HG02981 (cell line): ENCODE results near the gene PLRG1.

Experiments used
- ATAC-seq: cut with Tn5 transposase; IDR thresholded peaks from one replicate; pipeline ENCODE4 v1.9.1; 2021; ENCODE audit warnings: mild to moderate bottlenecking, moderate library complexity; ENCODE audit not compliant: unreplicated experiment

PLRG1 gene

DNA sequence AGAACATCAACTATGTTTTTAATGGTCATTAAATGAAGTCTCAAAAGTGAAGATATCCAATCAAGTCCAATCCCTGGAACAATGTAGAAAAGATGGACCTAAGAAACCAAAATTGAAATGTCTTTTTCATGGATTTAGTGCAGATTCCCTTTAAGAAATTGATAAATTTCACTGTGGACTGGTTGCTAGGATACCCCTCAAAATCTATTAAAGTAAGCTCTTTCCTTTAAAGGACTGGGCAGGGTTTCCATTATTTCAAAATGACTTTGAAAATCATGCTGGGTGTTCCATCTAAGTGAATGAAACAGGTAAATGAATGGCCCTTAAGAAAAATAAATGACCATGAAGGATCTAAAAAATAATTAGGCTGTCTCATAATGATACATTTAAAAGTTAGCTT lies 28.6 kb downstream of the PLRG1 start:
- no peak for ATAC-seq

DNA sequence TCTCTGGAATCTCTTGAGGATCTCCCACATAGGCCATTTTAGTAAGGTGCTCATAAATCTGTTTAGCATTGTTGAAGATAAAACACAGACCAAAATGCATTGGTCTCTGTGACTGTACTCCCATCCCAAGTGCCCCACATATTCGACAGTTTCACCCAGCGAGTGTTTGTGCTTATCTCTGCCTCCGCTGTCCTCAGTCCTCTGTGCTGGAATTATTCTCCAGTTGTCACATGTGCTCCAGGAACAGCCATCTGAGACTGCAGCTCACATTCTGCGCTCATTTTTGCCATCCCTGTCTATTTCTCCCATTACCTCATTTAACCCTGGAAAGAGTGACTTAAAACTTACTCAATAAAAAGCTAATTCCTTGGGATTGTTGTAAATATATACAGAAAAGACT lies 31.0 kb downstream of the PLRG1 start:
- no peak for ATAC-seq

DNA sequence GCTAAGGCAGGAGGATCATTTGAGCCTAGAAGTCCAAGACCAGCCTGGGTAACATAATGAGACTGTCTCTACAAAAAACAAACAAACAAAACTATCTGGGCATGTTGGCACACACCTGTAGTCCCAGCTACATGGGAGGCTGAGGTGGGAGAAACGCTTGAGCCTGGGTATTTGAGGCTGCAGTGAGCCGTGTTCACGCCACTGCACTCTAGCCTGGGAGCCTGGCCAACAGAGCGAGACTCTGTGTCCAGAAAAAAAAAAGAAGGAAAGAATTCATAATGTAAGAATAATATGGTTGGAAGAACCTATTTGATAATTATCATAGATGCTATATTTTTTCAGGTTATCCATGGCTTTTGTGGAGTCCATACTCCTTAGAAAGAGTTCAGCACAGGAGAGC lies 32.6 kb downstream of the PLRG1 start:
- no peak for ATAC-seq

DNA sequence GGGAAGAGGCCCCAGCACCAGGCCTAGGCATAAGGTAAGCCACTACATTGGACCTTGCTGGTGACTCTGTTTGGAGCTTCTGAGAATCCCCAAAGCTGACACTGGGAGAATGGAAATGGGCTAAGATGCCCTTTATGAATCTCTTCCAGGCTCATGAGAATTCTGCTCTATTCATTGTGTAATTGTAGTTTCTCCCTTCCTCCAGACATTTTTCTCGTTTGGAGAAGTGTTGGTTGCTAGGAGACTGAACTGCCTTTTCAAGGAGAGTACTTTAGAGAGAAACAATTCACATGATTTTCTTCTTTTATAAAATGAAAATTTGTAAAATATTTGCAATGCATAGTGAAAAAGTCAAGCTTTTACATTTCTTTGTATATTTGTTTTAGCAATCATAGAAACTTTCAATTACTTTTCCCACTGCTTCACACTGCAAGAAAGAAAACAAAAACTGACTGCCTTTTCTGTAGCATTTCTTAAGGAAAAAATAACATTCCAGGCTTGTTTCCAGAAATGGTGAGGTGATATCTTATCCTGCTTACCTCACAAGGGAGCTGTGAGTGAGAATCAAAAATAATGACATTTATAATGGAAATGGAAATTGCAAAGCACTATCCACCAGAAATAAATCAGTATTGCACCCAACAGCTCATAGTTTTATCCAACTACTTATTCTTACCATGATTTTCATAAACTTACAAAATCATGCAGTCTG lies 33.7 kb downstream of the PLRG1 start:
- no peak for ATAC-seq

DNA sequence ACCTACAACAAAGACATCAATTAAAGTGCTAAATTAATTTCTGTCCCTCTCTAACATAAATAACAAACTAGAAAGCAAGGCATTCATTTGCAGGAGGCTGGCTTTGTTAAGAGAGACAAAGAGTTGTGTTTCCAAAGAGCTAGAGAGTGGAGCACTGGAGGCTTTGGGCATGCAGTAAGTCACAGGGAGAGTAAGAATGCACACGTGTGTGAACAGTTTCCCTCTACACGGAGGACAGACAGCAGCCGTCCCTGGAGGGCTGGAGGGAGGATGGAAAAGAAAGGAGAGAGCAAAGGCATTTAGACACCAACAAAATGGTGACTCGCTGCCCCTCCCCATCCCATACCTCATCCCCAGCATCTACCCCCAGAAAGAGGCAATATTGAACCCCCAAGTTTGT lies 38.2 kb downstream of the PLRG1 start:
- no peak for ATAC-seq

DNA sequence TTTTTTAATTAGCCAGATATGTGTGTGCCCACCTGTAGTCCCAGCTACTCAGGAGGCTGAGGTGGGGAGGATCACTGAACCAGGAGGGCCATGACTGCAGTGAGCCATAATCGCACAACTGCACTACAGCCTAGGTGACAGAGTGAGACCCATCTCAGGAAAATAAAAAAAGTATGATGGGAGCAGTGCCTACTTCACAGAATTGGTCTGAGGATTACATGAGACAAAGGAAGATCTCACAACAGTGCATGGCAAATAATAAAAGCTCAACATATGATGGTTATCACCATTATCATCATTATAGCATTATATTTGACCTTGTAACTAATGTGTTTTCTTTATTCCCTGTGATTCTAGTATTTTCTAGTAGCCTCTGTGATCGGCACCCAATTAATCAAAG lies 38.7 kb downstream of the PLRG1 start:
- no peak for ATAC-seq

DNA sequence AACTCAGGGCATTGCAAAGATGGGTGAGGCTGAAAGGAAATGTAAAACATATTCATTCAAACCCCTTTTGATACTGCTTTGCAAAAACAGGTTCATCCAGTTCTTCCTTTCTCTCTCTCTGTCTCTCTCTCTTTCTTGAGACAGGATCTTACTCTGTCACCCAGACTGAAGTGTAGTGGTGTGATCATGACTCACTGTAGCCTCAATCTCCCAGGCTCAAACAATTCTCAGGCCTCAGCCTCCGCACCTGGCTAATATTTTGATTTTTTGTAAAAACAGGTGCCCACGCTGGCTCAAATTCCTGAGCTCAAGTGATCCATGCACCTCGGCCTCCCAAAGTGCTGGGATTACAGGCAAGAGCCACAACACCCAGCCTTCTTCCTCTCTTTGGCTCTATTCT lies 43.0 kb downstream of the PLRG1 start:
- no peak for ATAC-seq

DNA sequence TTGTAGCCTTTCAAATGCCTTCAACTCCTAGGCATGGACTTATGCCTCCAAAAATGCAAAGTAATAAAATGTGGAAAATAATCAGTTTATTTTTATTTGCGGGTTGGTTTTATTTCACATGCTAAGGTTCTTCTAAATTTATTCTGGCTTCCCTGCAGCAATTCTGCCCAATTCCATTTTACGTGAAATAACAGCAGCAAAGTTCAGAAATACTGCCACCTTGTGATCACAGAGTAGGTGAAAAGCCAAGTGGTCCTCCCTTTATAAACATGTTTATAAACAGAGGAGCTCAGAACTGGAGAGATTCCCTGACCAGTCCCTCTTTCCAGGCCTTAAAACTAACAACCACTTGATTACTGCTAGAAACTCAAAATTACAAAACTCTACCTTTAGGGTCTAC lies 43.9 kb downstream of the PLRG1 start:
- ATAC-seq = peak; percentile 58

DNA sequence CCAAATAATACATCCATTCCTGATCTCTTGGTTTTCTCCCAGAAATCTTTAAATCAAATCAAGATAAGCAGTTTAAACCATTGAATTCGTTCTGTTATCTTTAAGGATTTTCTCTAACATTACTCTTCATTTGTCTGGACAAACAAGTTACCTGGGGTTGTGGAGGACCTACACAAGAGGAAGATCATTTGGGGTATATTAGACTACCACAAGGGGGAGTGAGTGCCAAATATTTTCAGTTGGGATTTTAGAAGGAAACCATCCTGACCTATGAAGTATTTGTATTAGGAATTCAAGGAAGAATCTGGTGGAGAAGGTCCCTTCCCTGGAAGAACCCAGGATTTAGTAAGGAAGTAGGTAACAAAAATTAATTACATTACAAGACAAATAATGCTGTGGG lies 46.6 kb downstream of the PLRG1 start:
- ATAC-seq = no peak

DNA sequence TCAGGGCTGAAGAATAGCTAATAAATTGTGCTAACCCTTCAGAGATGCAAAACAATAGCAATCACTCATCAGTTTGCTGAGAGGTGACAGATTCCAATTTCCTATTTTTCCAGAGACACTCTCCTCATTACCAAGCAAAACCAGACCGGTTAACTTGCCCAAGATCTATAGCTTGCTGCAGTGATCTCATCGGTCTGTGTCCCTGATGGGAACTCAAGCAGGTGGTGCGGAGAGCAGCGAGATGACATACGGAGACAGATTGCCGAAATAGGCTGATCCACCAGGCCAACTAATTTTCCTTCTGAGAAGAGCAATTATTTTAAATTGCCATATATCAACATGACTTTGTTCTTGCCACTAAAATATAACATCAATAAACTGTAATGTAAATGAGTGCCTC lies 48.1 kb downstream of the PLRG1 start:
- ATAC-seq = no peak

DNA sequence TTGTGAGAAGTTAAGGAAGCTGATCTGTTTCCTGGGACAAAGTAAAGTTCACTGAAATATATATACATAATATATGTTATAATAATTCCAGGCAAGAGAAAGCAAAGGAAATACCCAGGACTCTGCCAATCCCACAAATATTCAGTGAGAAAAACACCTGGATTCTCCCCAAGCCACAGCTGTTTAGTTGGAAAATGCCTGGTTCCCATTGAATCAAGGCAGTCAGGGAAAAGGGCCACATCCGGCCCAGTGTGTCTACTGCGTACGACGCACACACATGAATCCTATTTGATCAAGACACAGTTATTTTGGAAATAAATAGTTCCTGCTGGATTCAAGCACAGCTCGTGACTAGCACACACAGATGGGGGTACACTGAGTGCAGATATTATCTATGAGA lies 52.3 kb downstream of the PLRG1 start:
- ATAC-seq = no peak

DNA sequence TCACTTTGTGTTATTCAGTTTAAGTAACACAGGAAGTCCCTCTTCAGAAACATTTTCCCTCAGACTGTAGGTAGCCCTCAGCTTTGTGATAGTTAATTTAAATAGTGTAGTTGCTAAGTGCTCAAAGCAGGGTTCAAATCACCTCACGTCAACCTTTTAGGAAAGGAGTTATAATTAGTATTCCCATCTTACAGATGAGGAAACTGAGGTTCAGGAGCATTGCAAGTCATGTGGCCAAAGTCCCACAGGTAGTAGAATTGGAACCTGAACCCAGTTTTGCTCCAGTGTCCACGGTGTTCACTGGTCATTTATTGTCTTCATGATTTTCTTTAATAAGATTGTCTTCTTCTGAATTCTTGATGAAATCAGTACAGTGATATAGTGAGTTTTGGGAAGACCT lies 54.3 kb downstream of the PLRG1 start:
- no peak for ATAC-seq

DNA sequence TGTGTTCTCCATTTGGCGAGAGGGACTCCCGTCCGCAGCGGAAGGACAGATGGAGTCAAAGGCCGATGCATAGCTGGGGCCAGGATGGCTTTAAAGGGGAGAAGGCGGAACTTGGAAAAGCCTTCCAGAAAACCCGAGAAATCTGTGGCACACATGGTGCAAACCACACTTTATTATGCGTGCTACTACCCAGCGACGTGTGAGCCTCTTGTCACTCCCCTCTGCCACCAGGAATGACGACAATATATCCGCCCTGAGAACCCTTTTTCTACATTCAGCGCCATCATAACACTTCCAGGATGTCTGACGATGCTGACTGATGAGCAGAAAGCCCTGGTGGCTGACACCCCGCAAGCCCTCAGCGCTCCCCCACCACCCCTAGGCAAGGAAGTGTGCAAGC lies 57.9 kb downstream of the PLRG1 start:
- peak; percentile 1 for ATAC-seq

DNA sequence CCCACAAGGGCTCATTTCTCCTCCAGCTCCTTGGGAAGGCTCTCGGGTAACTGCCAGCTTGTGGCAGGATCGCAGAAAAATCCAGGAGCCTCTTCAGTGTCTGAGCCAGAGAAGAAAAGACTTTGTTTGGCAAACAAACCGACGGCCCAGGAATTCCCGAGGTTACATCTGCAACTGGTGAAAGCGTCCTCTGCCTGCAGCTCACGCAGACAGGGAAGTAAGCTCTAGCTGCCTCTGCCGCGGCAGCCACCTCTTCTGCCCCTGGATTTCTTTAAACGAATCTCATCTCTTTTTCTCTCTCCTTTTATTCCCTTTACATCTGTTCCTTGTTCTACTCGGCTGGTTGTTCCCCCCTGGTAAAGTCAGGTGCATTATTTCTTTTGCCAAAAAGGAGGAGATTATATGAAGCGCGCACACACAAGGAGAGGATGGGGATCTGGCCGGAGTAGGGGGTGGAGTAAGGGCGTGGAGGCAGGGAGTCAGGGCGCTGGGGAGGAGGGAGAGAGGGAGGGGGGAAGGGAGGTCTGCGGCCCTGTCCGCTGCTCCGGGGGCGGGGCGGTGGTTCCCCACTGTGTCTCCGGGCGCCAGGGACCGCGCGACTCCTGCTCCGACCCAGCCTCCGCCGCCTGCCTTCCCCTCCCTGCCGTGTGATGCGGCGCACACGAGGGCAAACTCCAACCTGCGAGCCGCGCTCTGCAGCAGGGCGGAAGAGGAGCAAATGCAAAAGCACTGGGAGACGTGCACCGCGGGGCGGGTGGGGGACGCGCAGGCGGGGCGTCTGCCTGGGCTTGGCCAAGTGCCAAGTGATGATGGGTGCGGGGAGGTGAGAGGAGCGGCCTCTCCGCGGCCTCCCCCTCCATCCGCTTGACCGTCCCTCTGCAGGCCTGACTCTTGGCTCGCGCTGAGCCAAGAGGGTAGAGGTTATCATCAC lies 58.6 kb downstream of the PLRG1 start, which contains the start of gene DCHS2:
Gene DCHS2 (minus strand): TSS at position 459 of the 931 bp plus-strand sequence. CDS start 444 bp downstream, at position 15.
- peak; percentile 63 for ATAC-seq

DNA sequence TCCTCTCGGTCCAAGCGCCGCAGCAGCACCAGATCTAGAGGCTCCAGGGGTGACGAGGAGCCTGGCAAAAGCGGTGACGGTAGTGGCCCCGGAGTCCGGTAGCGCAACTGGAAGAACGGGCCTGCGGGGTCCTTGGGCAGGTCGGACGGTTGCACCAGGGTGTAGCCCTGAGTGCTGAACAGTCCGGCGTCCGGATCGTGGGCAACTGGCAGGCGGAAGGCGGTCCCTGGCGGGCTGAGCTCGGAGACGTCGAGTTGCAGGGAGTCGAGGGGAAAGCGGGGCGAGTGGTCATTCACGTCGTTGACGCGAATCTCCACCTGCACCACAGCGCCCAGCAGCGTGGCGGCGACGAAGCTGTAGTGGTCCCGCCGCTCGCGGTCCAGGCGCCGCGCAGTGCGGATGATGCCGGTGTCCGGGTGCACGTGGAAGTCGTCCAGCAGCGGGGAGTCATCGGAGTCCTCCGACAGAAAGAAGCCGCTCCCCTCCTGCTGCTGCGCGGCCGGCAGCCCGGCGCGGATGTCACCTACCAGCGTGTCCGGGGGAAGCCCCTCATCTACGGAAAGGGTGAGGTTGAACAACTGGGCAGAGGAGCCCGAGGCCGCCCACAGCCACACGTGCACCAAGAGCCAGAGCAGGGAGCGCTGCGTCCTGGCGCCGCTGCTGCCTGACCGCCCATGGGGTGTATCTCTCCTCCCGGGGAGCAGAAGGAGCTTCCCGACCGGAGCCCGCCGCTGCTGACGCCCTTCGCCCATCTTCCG lies 59.4 kb downstream of the PLRG1 start:
- peak; percentile 53 for ATAC-seq

DNA sequence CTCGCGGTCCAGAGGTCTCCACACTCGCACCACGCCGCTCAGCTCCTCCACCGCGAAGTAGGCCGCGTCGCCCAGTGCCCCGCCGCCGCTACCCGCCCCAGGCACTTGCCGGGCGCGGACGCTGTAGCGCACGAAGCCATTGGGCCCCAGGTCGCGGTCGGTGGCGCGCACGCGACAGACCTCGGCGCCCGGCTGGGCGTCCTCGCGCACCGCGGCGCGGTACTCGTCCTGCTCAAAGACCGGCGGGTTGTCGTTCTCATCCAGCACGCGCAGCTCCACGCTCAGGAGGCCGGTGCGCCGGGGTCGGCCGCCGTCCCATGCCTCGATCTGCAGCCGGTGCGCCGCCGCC lies 60.0 kb downstream of the PLRG1 start:
- ATAC-seq = no peak

DNA sequence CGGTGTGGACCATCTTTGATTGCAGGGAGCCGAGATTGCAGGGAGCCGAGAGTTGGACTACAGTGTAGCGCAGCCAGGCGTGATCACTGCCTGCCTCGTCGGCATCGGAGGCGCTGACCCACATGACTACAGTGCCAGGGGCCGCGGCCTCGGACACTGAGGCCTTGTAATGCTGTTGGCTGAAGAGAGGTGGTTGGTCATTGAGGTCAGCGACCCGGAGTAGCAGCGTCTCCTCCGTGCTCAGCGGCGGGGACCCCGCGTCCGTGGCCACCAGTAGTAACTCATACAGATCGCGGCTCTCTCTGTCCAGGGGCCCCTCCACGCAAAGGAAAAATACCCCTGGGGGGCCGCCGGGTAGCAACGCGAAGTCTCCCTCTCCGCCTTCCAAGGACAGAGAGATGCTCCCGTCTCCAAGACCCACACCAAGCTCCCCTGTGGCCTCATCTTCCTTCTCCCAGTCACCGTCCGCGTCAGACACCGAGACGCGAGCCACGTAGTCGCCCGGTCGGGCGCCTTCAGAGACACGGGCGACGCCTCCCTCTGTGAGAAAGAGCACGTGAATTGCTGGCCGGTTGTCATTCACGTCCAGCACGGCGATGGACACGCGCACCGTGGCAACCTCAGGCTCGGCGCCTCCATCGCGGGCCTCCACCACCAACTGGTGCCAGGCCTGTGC lies 60.5 kb downstream of the PLRG1 start:
- no peak for ATAC-seq

DNA sequence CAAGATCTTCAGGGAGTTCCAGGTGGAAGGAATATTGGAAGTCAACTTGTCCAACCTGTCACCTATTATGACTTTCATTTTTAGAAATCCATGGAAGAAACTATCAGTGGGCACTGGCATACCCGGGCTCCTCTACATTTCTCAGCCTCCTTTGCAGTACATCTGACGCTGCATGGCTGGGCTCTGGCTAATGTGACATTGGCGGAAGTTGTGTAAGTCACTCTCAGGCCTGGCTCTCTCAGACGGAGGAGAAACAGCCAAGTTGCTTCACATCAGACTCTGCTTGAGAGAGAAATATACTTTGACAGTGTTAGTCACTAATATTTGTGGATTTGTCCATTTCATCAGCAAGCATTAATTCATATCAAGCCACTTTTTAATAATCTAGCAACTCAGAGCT lies 63.1 kb downstream of the PLRG1 start:
- no peak for ATAC-seq

DNA sequence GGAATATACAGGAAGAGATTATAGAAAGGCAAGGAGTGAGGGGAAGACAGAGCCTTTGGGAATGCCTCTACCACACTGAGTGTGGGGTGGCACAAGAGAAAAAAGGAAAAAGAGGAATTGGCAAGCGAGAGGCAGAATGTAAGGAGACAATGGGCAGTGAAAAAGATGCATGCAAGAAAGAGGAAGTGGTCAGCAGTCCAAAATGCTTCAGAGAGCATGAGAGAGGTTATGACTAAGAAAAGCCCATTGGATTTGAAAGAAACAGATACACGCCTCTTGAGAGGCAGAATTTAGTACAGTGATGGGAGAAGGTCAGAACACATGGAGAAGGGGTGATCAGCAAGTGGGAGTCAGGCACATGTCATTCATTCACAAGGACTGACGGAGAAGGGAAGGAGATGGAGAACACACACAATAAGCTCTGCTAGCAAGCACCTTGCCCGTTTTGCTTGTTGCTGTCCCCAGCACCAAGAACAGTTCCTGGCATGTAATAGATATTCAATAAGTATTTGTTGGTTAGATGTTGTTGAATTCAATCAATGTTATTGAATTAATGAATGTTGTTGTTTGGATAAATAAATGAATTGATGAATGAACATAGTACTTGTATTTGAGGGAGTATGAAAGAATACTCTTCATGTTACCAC lies 65.0 kb downstream of the PLRG1 start:
- ATAC-seq = peak; percentile 99
